Occipital lobe (tissue), 2 donors: ENCODE results near the gene BEX4. TPM values are rescaled to one million over a fixed set of nuclear protein-coding genes. Genes with fewer than 3 reads are reported as not detected.
A peak's percentile ranks its signal among the peaks of the same experiment; 100 is the strongest.
"Not testable (repeated sequence)": the region's sequence is repeated elsewhere in the genome, so short reads cannot be mapped to it uniquely, and the experiment has no call there.

Experiments
- DNase-seq: peaks from one replicate; lab custom pipeline; 2025; lab: John Stamatoyannopoulos, UW
- total RNA-seq: library from RNA; depleted of rRNA; stranded (reverse); fragments of >200 nt; gene quantifications from one replicate; pipeline ENCODE4 v1.2.3, GENCODE V29; 2014

Gene BEX4, protein sequence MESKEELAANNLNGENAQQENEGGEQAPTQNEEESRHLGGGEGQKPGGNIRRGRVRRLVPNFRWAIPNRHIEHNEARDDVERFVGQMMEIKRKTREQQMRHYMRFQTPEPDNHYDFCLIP
- total RNA-seq: 98.1 TPM

DNA sequence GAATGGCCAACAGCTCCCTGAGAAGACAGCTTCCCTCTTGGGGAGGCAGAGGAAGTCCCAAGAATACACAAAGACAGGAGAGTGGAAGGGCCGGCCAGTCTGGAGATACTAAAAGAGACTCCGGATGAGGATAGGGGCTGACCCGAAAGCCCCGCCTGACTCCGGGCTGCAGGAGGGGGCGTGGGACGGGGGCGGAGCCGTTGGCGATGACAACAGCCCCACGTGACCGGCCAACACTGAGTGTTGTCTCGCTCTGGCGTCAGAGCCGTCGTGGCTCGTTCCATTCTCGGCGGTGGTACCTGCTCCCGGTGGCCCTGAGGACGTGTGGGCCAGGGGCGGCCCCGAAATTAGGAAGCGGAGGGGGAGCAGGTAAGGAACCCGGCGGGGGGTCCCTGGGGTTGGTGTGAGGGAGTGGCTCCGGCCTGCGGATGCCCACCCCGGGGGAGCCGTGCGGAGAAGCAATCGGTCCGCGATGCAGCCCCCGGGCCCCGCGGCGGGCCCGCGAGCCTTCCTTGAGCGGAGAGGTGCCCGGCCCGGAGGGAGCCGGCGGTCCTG lies at the start of gene BEX4:
Gene BEX4 (plus strand): TSS at position 239 of the 555 bp plus-strand sequence. CDS start 1,046 bp downstream, outside the sequence.
- DNase-seq: peak; percentile 65

DNA sequence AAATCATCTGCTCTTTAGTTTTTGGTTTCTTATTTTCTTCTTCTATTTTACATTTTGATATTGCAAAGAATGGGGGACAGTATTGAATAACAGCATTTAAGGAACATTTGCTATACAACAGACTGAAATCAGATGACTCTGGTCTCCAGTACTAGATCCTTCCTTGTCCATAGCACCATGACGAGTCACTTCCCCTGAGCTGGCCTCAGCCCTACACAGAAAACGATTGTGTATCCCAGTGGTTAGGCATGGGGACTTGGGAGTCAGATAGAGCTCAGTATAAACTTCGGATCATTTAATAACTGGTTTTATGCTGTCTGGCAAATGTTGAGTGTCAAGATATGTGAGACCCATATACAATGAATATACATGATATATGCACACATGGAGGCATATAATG lies 44.7 kb upstream of the BEX4 start:
- no peak for DNase-seq

DNA sequence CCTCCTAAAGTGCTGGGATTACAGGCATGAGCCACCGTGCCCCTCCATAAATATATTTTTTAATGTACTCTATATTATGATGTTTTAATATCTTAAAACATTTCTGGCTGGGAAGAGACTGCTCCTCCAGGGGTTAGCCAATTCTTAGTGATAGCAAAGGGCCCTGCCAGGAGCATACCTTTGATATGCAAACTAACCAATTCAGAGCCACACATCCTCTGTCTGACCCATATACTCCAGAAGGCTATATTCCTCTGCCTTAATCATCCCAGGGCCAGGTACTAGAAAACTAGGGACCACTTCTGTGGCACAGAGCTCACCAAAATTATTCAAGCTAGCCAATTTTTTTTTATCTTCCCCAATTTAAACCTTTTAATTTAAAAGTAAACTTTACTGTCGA lies 43.6 kb upstream of the BEX4 start:
- no peak for DNase-seq

DNA sequence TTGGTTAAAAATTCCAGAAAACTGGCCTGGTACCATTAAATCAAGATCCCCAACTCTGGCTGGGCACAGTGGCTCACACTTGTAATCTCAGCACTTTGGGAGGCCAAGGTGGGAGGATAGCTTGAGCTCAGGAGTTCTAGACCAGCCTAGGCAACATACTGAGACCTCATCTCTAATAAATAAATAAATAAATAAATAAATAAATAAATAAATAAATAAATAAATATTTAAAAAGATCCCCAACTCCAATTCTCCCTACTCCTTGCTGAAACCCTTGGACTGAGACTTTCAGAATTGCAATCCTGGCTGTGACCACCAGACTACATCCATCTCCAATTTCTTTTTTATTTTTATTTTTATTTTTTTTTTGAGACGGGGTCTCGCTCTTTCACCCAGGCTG lies 39.7 kb upstream of the BEX4 start:
- DNase-seq: not testable (repeated sequence)

DNA sequence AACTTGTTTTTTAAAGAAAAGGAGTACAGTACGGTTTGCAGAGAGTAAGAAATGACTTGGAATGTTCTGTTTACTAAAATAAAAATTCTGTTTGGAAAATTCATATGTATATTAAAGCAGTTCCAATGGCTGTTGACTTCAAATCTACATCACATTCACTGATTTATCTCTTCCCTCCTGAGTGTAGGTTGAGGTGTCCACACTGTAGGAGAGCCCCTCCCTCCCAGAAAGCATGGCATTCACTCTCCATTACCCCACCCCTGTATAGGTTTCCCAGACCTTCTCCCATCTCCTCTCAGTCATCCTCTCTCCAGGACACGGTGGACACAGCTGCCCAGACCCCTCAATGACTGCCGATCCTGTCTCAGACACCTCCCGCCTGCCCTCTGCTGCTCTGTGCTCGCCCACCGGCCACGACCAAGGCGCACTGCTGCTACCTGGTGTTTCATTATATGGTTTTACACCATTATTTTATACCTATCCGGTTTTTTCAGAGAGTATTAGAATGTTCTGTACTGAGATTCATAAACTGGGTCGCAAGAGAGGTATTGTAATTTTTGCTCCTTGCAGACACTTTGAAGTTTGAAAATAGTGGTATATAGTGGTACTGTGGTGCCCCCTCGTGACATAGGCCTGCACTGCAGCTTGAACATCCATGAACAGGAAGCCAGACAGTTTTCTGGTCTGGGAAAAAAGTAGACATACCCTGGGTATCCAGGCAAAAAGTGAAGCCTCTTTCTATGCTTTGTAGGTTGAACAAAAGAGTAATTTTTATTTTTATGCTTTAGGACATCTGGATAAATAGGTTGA lies 38.8 kb upstream of the BEX4 start:
- DNase-seq: peak; percentile 4

DNA sequence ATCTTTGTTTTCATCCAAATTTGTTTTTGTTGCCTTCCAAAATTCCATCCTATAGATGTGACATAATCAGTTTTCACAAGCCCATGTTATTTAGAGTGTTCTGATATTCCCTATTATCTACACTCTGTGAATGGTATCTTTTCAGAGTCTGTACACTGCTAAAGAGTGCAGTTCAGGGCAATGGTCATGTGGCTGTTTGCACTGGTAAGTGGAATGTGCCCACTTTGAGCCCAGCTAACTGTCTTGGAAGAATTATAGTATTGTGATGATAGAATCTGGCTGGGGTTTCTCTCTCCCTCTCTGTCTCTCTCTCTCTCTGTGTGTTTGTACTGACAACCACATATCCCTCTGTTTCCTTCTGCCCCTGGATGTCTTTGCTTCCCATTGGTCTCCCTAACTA lies 37.4 kb upstream of the BEX4 start:
- no peak for DNase-seq

DNA sequence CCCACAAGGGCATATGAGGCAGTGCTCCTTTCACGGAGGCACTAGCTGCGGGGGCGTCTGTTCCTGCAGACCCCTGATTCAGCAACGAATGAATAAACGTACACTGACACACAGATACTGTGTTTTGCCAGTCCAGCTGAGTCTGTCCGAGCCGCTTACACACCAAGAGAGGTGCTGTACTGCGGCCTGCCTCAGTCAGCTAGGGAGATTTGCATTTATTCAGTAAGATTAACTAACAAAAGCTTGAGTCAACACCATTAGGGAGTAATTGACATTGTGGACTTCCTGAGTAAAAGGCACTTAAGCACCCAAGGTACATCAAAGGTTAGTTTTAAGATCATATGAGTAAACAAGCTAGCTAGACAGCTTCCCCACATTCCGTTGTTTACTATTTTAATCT lies 31.0 kb upstream of the BEX4 start:
- DNase-seq: no peak

DNA sequence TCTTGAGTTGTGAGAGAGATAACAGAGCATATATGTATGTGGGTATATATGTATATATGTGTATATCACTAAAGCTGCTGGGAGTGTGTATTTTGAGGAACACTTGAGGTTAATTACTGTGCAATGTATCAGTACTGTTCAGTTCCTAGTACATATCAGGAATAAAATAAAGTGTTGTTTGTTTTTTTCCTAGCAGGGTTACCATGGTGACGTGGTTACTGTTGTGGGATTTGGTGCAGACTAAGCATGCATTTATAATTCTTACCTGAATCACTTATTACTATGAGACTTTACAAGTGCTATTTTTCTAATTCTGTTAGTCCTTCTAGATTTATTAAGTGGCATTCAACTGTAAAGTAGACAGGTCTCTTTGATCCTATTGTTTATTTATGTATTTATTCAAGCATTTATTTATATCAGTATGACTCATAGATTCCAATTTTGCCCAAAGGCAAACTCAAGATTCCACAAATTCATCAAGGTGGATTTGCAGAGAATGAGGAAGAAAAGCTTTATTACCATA lies 26.9 kb upstream of the BEX4 start:
- DNase-seq: no peak

DNA sequence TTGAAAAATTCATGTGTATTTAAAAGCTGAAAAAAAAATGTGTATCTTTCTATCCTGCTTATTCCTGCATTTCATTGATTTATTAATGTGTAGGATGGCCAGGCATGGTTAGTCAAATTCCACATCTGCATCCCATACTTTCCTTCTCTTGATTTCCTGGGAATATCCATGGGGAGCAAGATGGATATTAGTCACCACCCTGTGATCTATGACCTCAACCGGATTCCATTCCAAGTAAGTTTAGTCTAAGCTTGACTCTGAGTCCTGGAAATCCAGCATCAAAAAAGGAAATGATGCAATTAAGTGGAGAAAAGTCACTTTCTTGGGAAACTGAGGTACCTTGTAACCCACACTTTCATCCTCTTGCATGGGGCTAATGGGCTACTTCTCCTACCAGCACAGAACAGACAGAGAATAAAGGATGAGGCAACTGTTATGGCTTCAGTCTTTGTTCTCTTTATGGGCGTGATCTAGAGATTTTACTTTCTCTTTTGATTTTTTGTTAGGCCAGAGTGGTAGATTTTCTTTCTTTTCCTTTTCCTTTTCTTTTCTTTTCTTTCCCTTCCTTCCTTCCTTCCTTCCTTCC lies 17.1 kb upstream of the BEX4 start:
- no peak for DNase-seq

DNA sequence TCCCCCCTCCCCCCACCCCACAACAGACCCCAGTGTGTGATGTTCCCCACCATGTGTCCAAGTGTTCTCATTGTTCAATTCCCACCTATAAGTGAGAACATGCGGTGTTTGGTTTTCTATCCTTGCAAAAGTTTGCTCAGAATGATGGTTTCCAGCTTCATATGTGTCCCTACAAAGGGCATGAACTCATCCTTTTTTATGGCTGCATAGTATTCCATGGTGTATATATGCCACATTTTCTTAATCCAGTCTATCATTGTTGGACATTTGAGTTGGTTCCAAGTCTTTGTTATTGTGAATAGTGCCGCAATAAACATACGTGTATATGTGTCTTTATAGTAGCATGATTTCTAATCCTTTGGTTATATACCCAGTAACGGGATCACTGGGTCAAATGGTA lies 16.2 kb upstream of the BEX4 start:
- not testable (repeated sequence) for DNase-seq

DNA sequence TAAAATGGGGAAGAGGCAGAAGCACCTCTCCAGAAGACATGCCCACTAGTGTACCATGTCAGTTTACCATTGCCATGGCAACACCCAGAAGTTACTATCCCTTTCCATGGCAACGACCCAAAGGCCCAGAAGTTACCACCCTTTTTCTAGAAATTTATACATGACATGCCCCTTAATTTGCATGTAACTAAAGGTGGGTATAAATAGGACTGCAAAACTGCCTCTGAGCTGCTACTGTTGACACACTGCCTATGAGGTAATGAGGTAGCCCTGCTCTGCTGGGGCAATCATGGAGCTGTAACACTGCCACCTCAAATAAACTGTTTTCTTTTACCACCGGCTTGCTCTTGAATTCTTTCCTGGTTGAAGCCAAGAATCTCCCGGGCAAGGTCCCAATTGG lies 13.9 kb upstream of the BEX4 start:
- DNase-seq: no peak

DNA sequence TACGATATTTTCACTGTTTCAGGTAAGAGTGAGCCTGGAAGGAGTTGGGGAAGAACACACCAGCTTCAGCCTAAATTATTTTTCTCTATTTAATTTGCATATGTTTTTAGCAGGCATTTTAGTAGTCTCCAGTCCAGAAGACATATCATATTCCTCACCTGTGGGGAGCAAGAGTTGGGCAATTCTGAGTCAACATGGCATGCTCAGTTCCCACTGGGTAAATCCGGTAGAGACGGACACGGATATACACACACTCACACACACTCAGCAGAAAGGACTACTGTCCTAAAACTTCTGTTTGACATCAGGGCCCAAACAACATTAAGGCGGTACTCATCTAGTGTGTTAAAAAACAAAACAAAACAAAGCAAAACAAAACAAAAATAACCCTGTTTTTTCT lies 4.9 kb upstream of the BEX4 start:
- no peak for DNase-seq

DNA sequence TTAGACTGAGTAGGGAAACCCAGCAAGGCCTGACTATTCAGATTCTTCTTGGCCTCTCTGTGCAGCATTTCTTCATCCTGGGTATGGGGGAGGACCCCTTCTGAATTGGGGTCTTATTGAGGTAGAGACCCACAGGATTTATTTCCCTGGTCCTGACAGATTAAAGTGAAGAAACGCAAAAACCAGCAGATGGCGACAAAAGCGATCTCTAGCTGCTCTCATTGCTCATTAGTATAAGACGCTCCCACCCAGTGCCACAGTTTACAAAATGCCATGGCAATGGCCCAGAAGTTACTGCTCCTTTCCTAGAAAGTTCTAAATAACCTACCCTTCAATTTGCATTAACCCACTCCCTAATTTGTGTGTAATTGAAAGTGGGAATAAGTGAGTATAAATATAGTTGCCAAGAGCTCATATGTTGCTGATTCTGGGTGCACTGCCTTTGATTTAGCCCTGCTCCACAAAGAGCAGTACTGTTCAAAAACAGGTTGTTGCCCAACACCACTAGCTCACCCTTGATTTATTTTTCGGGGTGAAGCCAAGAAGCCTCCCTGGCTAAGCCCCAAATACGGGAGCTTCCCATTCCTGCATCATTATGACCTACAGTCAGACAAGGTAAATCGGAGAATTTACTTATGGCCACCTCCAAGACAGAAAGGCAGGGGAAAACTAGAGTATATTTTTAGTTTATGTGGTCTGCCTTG lies 3.7 kb upstream of the BEX4 start:
- no peak for DNase-seq

DNA sequence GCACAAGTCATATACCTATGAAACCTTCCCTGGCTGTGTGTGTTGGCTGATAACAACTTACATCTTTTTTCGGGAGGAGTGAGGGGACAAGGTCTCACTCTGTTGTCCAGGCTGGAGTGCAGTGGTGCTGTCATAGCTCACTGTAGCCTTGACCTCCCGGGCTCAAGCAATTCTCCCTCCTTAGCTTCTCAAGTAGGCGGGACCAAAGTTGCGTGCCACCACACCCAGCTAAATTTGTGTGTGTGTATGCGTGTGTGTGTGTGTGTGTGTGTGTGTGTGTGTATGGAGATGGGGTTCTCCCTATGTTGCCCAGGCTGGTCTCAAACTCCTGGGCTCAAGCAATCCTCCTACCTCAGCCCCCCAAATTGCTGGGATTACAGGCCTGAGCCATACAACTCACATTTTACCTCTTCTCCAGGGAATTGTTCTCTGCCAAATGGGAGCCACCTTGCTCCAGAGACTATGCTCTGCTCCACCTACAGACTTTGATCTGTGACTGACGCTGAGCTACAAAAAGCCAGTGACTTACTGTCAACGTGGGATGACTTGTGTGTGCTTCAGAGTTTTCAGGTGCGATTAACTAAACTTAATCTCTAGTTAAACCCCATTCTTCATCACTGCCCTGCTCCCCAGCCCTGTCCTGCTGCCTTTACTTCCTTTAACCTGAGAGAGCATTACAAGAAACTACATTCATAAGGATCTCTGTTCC lies 2.0 kb upstream of the BEX4 start:
- DNase-seq: no peak

DNA sequence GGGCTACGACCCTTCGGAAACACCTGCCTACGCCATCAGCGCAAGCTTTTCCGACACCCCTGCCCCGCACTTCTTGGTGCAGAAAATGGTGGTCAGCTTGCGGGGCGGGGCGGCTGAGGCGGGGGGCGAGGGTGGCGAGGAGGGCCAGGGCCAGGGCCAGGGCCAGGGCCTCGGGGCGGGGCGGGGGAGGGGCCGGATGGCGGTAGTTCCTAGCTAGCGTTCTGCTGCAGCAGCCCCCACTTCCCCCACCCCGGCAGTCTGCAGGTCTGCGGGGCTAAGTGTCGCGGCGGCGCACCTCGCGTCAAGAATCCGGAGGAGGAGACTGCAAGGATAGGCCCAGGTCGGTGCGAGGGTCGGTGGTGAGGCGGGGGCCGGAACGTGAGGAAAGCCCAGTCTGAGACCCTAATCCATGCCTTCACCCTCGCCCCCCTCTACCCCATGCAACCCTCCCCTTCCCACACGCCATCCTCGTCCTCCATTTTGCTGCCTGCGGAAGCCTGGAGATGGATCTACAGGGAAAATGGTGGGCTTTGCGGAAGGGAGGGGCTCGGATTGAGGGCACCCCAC lies 600 bp downstream of the BEX4 start:
- peak; percentile 22 for DNase-seq

DNA sequence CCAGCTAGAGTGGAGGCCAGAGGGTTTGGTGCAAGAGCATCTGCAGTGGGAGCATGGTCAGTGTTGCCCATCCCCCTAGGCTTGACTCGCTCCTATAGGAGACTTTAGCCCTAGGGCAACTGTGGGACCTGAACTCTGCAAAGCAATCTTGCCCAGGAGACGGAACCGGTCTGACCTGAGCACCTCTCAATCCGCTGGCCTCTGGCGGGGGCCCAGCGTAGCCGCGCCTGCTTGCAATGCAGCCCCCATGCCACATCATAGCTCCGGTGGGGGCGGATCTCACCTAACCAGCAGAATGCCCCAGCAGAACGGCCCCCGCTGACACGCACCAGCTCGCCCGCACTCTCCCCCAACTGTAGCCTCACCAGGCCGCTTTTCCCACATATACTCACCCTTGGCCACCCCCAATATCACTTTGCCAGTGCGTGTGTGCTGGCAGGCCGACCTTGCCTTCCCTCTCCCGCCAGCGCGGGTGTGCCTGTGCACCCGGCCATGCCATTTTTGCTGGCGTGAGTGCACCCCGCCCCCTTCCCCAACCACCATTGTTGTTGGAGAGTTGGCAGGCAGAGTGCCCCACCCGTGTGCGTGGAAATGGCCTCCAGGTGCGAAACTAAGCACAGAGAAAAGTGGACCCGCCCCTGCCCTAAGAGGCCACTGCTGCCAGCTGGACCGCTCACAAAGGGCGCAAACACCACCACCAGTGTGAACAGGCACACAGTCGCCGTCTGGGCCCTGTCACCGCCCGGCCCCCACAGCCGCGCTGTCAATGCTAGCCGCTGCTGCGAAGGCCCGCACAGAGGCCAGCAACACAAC lies 5.8 kb downstream of the BEX4 start:
- DNase-seq: peak; percentile 4

DNA sequence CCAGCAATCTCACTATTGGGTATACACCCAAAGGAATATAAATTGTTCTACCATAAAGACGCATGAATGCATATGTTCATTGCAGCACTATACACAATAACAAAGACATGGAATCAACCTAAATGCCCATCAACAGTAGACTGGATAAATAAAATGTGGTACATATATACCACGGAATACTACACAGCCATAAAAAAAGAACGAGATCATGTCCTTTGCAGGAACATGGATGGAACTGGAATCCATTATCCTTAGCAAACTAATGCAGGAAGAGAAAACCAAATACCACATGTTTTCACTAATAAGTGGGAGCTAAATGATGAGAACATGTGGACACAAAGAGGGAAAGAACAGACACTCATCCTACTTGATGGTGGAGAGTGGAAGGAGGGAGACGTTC lies 11.0 kb downstream of the BEX4 start:
- DNase-seq: not testable (repeated sequence)

DNA sequence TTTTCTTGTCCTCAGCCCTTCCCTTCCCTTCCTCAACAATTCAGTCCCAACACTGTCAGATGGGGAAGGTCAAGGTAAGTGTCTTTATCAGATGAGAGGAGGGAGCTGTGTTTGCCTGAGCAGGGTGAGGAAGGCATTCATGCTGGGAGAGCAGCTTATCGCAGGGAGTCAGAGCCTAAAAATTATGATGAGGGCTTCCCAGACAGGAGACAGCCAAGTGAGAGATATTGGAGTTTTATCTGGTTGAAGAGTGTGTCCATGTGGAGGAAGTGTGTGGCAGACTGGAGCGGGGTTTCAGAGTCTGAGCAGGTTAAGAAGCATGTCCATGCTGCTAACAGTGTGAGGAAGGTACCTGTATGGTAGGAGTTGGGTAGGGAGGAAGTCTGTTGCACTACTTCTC lies 18.4 kb downstream of the BEX4 start:
- DNase-seq: no peak

DNA sequence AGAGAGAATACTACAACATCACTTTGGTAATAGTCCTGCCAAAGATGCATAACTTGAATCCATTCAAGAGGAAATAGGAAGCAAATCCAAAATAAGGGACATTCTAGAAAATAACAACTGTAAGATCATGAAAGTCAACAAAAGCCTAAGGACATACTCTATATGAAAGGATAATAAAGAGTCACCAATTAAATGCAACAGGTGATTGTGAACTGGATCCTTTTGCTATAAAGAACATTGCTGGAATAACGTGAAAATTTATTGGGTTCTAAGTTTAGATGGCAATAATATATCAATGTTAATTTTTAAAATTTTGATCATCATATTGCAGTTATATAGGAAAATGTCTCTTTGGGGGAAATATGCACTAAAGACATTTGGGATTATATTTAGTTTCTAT lies 20.0 kb downstream of the BEX4 start:
- DNase-seq: no peak

DNA sequence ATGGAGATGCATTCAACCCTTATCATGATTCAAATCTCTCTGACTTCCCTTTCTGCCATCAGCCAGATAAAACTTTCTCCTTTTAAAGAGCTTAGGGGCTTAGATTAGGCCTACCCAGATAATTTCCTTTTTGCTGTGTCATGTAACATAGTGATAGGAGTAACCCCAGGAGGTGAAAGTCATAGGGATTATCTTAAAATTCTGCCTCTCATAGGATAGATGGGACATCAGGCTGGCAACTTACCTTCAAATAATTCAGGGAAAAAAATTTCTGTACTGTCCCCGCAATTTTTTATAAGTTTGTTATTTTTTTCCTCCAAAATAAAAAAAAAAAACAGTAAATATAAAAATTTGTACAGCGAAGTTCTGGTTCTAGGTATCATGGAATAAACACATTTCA lies 20.7 kb downstream of the BEX4 start:
- not testable (repeated sequence) for DNase-seq
